Kidney (tissue), 14 donors: ENCODE data around the gene SERPINI2. TPM values are rescaled to one million over a fixed set of nuclear protein-coding genes. Genes with fewer than 3 reads are reported as not detected.

ENCODE experiments used
- DNase-seq, 5 donors: peaks; one replicate each; pipeline ENCODE4 v3.0.0-alpha.2; 2013 to 2020
- FAIRE-seq: peaks from 2 replicates; lab custom pipeline; 2012; peaks lifted over from hg19 to GRCh38; lab: Jason Lieb, UNC
- H3K27ac ChIP-seq, 2 donors: one replicate each; pipeline ENCODE4 v1.7.0; 2013; ENCODE audit warnings: low read depth in 2 of 2, low read length in 2 of 2, inconsistent platforms in 1 of 2
- H3K27me3 ChIP-seq: one replicate; pipeline ENCODE4 v1.7.1; 2013; ENCODE audit warnings: low read length, inconsistent platforms; ENCODE audit not compliant: control insufficient read depth, insufficient read depth
- H3K36me3 ChIP-seq, 3 donors: one replicate each; pipeline versions ENCODE4 v1.7.0 to v1.7.1; 2013; ENCODE audit warnings: low read length in 3 of 3, control low read depth in 1 of 3, inconsistent platforms in 1 of 3; ENCODE audit not compliant: insufficient read depth in 3 of 3, control insufficient read depth in 2 of 3
- H3K4me1 ChIP-seq, 3 donors: one replicate each; pipeline versions ENCODE4 v1.7.0 to v1.7.1; 2013; ENCODE audit warnings: low read length in 3 of 3, inconsistent platforms in 1 of 3, low read depth in 1 of 3; ENCODE audit not compliant: control insufficient read depth in 2 of 3, insufficient read depth in 2 of 3
- H3K4me3 ChIP-seq, 3 donors: one replicate each; pipeline versions ENCODE4 v1.7.0 to v1.8.1; 2013; ENCODE audit warnings: low read length in 3 of 3, control low read depth in 1 of 3, inconsistent platforms in 1 of 3
- H3K9ac ChIP-seq, 3 donors: one replicate each; pipeline versions ENCODE4 v1.7.0 to v1.7.1; 2013; ENCODE audit warnings: low read length in 3 of 3, control low read depth in 1 of 3, inconsistent platforms in 1 of 3
- H3K9me3 ChIP-seq, 3 donors: one replicate each; pipeline versions ENCODE4 v1.7.0 to v1.7.1; 2013; ENCODE audit warnings: low read length in 3 of 3, control low read depth in 1 of 3, inconsistent platforms in 1 of 3; ENCODE audit not compliant: control insufficient read depth in 2 of 3, insufficient read depth in 1 of 3
- CTCF ChIP-seq: IDR thresholded peaks from 3 replicates; pipeline ENCODE4 v1.5.1; 2012; ENCODE audit warnings: mild to moderate bottlenecking, moderate library complexity, borderline replicate concordance; ENCODE audit not compliant: insufficient read depth; ENCODE audit errors: extremely low read depth
- intact Hi-C: fragments of 100-400 bp; cut with DNase I; formaldehyde crosslinking; loops from one replicate; pipeline ENCODE4 v1.11.1; 2022
- polyA plus RNA-seq: library from polyadenylated mRNA; stranded (reverse); fragments of 350-450 nt; fragmentation: Illumina TruSeq; extraction: RNeasy Lipid Tissue Mini Kit (QIAGEN cat#74804); gene quantifications from one replicate; pipeline ENCODE4 v1.2.3, GENCODE V29; 2014; ENCODE audit warnings: low read depth, low replicate concordance; ENCODE audit not compliant: insufficient read depth
- total RNA-seq: library from RNA; stranded (reverse); fragmentation: NEBNext Ultra II Directional; extraction: Animal tissue kit (Norgen Biotek cat#: 25700); gene quantifications from one replicate; pipeline ENCODE4 v1.2.1, GENCODE V29; 2021
- donor health status: control.
- donor health status: control.
- donor health status: control.
- donor health status: control.
- donor health status: control.
- donor health status: DM: yes; HTN: yes; CAD: no.
- donor health status: Normal renal cell carcinoma (clear cell type).

Gene SERPINI2
- total and polyA plus RNA-seq, 2 donors from 2014 or later: not detected

- DNase-seq: no peak
- no peaks in the 10 kb centered on the region for H3K9me3 ChIP-seq
- no peaks in the 10 kb centered on the region for H3K4me1 ChIP-seq
- no peaks in the 10 kb centered on the region for H3K27me3 ChIP-seq
- FAIRE-seq: no peak
- no peak overlapping the region for H3K27ac ChIP-seq
- H3K4me3 ChIP-seq: no peak overlapping the region
- TF ChIP-seq CTCF: peak; percentile 18
- no peaks in the 10 kb centered on the region for H3K36me3 ChIP-seq
- no peak overlapping the region for H3K9ac ChIP-seq
- intact Hi-C loops: no loop called here
These were observed 19.4 kb upstream of the SERPINI2 start for GRCh38 chr3:167493244-167493643.

- no peak for TF ChIP-seq CTCF
- DNase-seq (no peak), FAIRE-seq (no peak)
- no peaks in the 10 kb centered on the region for H3K4me1 ChIP-seq
- intact Hi-C loops: no loop called here
- no peak overlapping the region for H3K4me3 ChIP-seq
- no peak overlapping the region for H3K9ac ChIP-seq
- H3K36me3 ChIP-seq: no peaks in the 10 kb centered on the region
- H3K27me3 ChIP-seq: no peaks in the 10 kb centered on the region
- no peak overlapping the region for H3K27ac ChIP-seq
- no peaks in the 10 kb centered on the region for H3K9me3 ChIP-seq
These were observed 17.8 kb upstream of the SERPINI2 start for GRCh38 chr3:167491621-167492020.

GRCh38 chr3:167489571-167489970, 15.7 kb upstream of the SERPINI2 start:
- no peaks in the 10 kb centered on the region for H3K4me1 ChIP-seq
- H3K27me3 ChIP-seq: no peaks in the 10 kb centered on the region
- no peak overlapping the region for H3K4me3 ChIP-seq
- no peak overlapping the region for H3K9ac ChIP-seq
- no peaks in the 10 kb centered on the region for H3K9me3 ChIP-seq
- no peak for TF ChIP-seq CTCF
- intact Hi-C loops: no loop called here
- DNase-seq (no peak), FAIRE-seq (no peak)
- no peaks in the 10 kb centered on the region for H3K36me3 ChIP-seq
- H3K27ac ChIP-seq: no peak overlapping the region

- intact Hi-C loops: no loop called here
- no peak overlapping the region for H3K27ac ChIP-seq
- H3K4me3 ChIP-seq: no peak overlapping the region
- no peak overlapping the region for H3K9ac ChIP-seq
- DNase-seq (no peak), FAIRE-seq (no peak)
- H3K4me1 ChIP-seq: no peaks in the 10 kb centered on the region
- H3K27me3 ChIP-seq: no peaks in the 10 kb centered on the region
- TF ChIP-seq CTCF: no peak
- H3K36me3 ChIP-seq: no peaks in the 10 kb centered on the region
- no peaks in the 10 kb centered on the region for H3K9me3 ChIP-seq
These were observed 13.7 kb upstream of the SERPINI2 start for GRCh38 chr3:167487556-167487955.
